Fibroblast of mammary gland (primary cell): ENCODE measurements around the gene CEMIP2.

Source experiments
- DNase-seq: peaks from one replicate; pipeline ENCODE4 v3.0.0-alpha.2; 2010; ENCODE audit warnings: low read depth
- H3K4me3 ChIP-seq: 2 replicates; pipeline ENCODE4 v1.5.1; 2011; ENCODE audit warnings: low read depth, mild to moderate bottlenecking, low read length, moderate library complexity; ENCODE audit not compliant: control insufficient read depth
- TF ChIP-seq, protein P1 (sequence below): conservative IDR thresholded peaks from 2 replicates; pipeline ENCODE4 v1.5.1; 2011; ENCODE audit warnings: low read depth, low read length, inconsistent platforms; ENCODE audit not compliant: control insufficient read depth, insufficient read depth

The CEMIP2 gene

DNA sequence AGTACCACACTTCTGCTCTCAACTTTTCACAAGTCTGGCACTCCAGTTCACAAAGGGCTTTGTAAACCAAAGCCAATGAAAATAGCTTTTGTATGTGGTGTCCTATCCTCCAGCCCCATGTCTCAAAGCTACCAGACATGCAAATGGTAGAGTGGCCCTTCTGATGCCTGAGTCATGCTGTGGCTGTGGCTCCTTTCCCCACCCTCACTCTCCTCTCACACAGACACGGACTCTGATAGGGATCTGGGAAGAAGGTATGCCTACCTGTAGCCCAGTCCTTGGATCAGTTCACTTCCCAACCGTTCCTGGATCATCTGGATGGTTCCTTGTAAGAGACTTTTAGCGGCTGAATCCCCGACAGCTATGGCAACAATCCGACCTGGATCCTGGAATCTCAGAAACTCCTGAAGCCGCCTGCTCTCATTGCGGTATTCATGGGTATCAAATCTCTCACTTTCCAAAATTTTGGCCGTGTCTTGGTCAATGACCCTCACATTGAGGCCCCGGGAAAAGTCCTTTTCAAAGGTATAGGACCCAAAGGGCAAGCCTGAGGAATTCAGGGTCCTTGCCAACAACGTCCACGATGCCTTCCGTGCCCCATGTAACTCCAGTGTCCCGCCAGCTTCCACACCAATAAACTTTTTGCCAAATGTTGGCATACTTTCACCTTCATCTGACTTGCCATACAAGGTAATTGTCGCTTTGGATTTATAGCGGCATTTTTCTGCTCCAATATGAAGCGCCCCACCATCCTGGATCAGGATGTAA, 23.4 kb downstream of the CEMIP2 start:
- H3K4me3 ChIP-seq, result no peak overlapping the region
- TF ChIP-seq, protein P1, sequence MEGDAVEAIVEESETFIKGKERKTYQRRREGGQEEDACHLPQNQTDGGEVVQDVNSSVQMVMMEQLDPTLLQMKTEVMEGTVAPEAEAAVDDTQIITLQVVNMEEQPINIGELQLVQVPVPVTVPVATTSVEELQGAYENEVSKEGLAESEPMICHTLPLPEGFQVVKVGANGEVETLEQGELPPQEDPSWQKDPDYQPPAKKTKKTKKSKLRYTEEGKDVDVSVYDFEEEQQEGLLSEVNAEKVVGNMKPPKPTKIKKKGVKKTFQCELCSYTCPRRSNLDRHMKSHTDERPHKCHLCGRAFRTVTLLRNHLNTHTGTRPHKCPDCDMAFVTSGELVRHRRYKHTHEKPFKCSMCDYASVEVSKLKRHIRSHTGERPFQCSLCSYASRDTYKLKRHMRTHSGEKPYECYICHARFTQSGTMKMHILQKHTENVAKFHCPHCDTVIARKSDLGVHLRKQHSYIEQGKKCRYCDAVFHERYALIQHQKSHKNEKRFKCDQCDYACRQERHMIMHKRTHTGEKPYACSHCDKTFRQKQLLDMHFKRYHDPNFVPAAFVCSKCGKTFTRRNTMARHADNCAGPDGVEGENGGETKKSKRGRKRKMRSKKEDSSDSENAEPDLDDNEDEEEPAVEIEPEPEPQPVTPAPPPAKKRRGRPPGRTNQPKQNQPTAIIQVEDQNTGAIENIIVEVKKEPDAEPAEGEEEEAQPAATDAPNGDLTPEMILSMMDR, result no peak
- no peak for DNase-seq

DNA sequence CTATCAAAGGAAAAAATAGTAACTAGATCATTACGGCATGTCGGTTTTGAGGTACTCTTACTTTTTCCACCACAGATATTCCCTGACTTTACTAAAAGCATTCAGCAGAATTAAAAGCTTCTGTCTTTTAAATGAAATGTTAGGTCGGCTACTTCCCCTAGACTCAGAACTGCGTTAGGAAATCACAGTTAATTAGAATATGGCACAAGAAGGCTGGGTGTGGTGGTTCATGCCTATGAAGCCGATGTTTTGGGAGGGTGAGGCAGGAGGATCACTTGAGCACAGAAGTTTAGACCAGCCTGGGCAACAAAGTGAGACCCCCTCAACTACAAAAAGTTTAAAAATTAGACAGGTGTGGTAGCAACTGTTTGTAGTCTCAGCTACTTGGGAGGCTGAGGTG, 24.4 kb downstream of the CEMIP2 start:
- no peak overlapping the region for H3K4me3 ChIP-seq
- TF ChIP-seq, protein P1, result no peak
- DNase-seq, result no peak

DNA sequence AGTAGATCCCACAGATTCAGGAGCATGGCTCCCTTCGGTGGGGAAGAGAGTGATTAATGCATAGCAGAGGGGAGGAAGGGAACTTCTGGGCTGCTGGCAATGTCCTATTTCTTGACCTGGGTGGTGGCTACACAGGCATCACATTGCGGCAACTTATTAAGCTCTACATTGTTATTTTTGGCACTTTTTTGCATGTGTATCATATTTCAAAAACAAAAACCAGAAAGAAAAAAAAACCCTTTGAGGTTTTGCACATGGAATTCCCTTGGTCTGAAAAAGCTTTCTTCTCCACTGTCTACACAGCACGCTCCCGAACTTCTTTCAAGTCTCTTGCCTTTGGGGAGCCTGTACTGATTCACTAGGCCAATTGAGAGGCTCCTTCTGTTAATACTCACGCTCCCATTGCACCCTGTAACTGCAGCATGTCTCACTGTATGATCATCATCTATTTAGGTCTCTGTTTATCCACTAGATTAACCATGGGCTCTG, 25.1 kb downstream of the CEMIP2 start:
- peak; percentile 80 for DNase-seq
- TF ChIP-seq, protein P1, result no peak
- H3K4me3 ChIP-seq, result no peak overlapping the region

DNA sequence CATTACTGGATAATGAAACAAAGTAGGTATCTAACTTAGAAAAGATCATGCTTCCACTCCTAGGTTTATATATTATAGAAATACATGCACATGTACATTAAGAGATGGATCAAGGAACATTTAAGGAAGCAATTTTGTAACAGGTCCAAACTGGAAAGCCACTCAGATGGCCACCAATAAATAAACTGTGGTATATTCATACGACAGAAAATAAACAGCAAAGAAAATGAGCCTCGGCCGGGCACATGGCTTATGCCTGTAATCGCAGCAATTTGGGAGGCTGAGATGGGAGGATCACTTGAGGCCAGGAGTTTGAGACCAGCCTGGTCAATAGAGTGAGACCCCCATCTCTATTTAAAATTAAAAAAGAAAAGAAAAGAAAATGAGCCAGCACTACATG, 25.6 kb downstream of the CEMIP2 start:
- no peak overlapping the region for H3K4me3 ChIP-seq
- no peak for DNase-seq
- TF ChIP-seq, protein P1, result no peak

DNA sequence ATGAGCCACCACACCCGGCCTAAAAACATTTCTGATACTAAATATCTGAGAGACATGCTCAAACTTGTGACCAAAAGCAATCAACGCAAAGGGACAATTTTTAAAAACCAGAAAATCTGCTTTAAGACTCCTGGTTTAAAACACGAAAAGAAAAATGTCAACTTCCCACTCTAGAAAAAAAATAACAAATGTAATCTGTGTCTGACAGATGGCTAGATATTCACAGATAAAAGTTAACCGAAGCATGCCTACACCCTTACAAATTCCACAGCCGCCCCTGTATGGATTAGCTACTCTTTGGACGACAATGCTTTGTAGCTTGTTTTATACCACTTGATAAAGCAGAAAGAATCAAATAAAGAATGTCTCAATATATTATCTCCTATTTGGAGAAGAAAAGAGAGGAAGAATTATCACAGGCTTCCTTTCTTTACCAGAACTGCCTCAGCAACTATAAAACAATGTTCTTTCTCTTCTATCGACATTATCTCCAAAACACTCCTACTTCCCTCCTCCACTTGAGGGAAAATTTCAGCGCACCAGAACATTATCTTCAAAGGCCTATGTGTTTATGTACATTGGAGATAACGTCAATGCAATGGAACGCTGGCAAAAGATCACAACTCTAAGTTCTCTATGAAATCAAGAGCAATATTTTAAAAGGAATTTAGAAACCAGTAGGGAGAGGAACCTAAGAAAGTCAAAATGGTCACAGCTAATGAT, 26.2 kb downstream of the CEMIP2 start:
- TF ChIP-seq, protein P1, result no peak
- H3K4me3 ChIP-seq, result no peak overlapping the region
- no peak for DNase-seq

DNA sequence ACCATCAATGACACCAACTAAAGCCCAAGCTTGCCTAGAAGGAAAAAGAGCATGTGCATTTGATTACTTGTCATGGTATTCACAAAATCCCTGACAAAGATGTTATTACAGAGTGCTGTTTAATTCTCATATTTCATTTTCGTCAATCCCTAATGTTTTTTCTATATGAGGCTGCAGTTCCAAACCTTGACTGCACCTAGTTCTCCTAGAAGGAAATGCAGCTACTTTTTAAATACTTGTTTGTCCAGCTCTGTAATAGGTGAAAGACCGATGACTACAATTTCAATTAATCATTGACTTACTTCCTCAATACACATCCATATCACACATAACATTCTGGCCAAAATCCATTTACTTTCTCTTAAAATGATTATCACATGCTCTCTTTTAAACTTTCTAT, 28.1 kb downstream of the CEMIP2 start:
- no peak for DNase-seq
- TF ChIP-seq, protein P1, result no peak
- no peak overlapping the region for H3K4me3 ChIP-seq
